Natural killer cell (primary cell): Measurements from ENCODE around the gene CYP11A1. TPM values are rescaled to one million over a fixed set of nuclear protein-coding genes. Genes with fewer than 3 reads are reported as not detected.
A peak's percentile ranks its signal among the peaks of the same experiment; 100 is the strongest.

Experiments used
- ATAC-seq, 3 donors: fragments of 150-1000 bp in 2 of 3; fragments of 200-7000 bp in 1 of 3; cut with Tn5 transposase; 1 replicate in 1 of 3; 2 replicates in 2 of 3; pipeline ENCODE4 v1.10.0; 2021; ENCODE audit warnings: mild to moderate bottlenecking in 2 of 3, moderate library complexity in 2 of 3
- DNase-seq, 2 donors: peaks; one replicate each; pipeline versions ENCODE4 v3.0.0 to v3.0.0-alpha.2; 2013 to 2021; ENCODE audit warnings: mixed read lengths in 1 of 2
- H3K27ac ChIP-seq: one replicate; pipeline ENCODE4 v1.5.1; 2013; ENCODE audit warnings: mild to moderate bottlenecking, low read length
- H3K27me3 ChIP-seq: one replicate; pipeline ENCODE4 v1.6.1; 2013; ENCODE audit warnings: low read length; ENCODE audit not compliant: control insufficient read depth, insufficient read depth
- H3K36me3 ChIP-seq: one replicate; pipeline ENCODE4 v1.6.1; 2013; ENCODE audit warnings: low read length; ENCODE audit not compliant: control insufficient read depth, insufficient read depth
- H3K4me1 ChIP-seq: one replicate; pipeline ENCODE4 v1.6.1; 2013; ENCODE audit warnings: low read length; ENCODE audit not compliant: control insufficient read depth, insufficient read depth
- H3K4me3 ChIP-seq: one replicate; pipeline ENCODE4 v1.5.1; 2013; ENCODE audit warnings: low read length
- H3K9me3 ChIP-seq: one replicate; pipeline ENCODE4 v1.6.1; 2013; ENCODE audit warnings: low read length; ENCODE audit not compliant: control insufficient read depth, insufficient read depth
- H3K27ac Mint-ChIP-seq, 2 donors: one replicate each; pipeline ENCODE4 v1.8.0; 2022; ENCODE audit warnings: mild to moderate bottlenecking in 2 of 2, mixed read lengths in 2 of 2, moderate library complexity in 1 of 2
- H3K27me3 Mint-ChIP-seq, 2 donors: one replicate each; pipeline ENCODE4 v1.8.0; 2022; ENCODE audit warnings: low read depth in 2 of 2, mixed read lengths in 2 of 2
- H3K36me3 Mint-ChIP-seq: one replicate; pipeline ENCODE4 v1.8.0; 2022; ENCODE audit warnings: mixed read lengths
- H3K4me1 Mint-ChIP-seq, 2 donors: one replicate each; pipeline ENCODE4 v1.8.0; 2022; ENCODE audit warnings: mixed read lengths in 2 of 2
- H3K4me3 Mint-ChIP-seq: one replicate; pipeline ENCODE4 v1.8.0; 2022; ENCODE audit warnings: mild to moderate bottlenecking, moderate library complexity, mixed read lengths
- H3K9me3 Mint-ChIP-seq, 2 donors: one replicate each; pipeline ENCODE4 v1.8.0; 2022; ENCODE audit warnings: mixed read lengths in 2 of 2
- WGBS: methylation state at CpG from one replicate; pipeline ENCODE4 v1.1.7; 2013; ENCODE audit warnings: missing lambda C conversion rate; ENCODE audit not compliant: insufficient coverage; 5-methylcytosine and 5-hydroxymethylcytosine counted together
- intact Hi-C: fragments of 100-400 bp; cut with micrococcal nuclease; formaldehyde crosslinking; loops from one replicate; pipeline ENCODE4 v1.14.2; 2022
- total RNA-seq, 4 donors: library from RNA; stranded (reverse); fragments of 120-200 nt in 1 of 4; gene quantifications; one replicate each; pipeline versions ENCODE4 v1.2.3 to v1.2.4, GENCODE V29; 2013 to 2022
- TF ChIP-seq, protein P1 (sequence below): fragments of 200-600 bp; IDR thresholded peaks from one replicate; pipeline ENCODE4 v1.8.0; 2022; ENCODE audit warnings: antibody characterized with exemption

Gene CYP11A1
- total RNA-seq, 3 donors from 2014 or later (not counting 1 experiment from before 2014, with no cell fraction given) = 5.1 TPM; not detected in 2

DNA sequence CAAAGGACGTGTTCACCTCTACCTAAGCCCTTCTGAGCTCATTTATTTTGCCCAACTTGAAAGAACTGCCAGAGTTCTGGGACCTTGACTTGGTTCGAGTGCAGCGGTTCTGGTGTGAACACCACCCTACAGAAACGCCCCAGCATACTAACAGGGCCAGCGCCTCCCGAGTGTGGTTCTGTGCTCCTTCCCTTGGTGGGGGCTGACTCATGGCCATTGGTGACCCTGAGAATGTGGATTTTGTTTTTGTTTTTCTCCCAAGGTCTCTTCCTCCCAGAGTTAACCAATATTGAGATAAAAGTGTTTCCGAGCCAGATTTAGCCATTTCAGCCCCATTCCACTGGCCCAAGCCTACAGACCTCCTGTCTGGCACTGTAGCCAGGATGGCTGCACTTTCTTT lies 38.4 kb upstream of the CYP11A1 start:
- H3K27me3 Mint-ChIP-seq = no peaks in the 10 kb centered on the region
- peaks cover 45% of the 10 kb centered on the region for H3K4me1 ChIP-seq
- no peaks in the 10 kb centered on the region for H3K9me3 Mint-ChIP-seq
- intact Hi-C loops = no loop called here
- no peaks in the 10 kb centered on the region for H3K9me3 ChIP-seq
- 74% methylated on average over 7 of the region's 7 CpGs for whole genome bisulfite sequencing
- peaks cover 9% of the 10 kb centered on the region for H3K36me3 ChIP-seq
- no peaks in the 10 kb centered on the region for H3K27me3 ChIP-seq
- no peak for DNase-seq
- no peak overlapping the region for H3K4me3 ChIP-seq
- H3K27ac ChIP-seq = no peak overlapping the region
- ATAC-seq = peak in 1 of 3 donors; percentile 38
- H3K27ac Mint-ChIP-seq = peak overlapping the region; percentile 51 to 67
- peaks cover 47 to 53% of the 10 kb centered on the region in 2 donors for H3K4me1 Mint-ChIP-seq
- no peaks in the 10 kb centered on the region for H3K36me3 Mint-ChIP-seq
- peak overlapping the region; percentile 53 for H3K4me3 Mint-ChIP-seq
- TF ChIP-seq, protein P1, sequence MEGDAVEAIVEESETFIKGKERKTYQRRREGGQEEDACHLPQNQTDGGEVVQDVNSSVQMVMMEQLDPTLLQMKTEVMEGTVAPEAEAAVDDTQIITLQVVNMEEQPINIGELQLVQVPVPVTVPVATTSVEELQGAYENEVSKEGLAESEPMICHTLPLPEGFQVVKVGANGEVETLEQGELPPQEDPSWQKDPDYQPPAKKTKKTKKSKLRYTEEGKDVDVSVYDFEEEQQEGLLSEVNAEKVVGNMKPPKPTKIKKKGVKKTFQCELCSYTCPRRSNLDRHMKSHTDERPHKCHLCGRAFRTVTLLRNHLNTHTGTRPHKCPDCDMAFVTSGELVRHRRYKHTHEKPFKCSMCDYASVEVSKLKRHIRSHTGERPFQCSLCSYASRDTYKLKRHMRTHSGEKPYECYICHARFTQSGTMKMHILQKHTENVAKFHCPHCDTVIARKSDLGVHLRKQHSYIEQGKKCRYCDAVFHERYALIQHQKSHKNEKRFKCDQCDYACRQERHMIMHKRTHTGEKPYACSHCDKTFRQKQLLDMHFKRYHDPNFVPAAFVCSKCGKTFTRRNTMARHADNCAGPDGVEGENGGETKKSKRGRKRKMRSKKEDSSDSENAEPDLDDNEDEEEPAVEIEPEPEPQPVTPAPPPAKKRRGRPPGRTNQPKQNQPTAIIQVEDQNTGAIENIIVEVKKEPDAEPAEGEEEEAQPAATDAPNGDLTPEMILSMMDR = no peak

DNA sequence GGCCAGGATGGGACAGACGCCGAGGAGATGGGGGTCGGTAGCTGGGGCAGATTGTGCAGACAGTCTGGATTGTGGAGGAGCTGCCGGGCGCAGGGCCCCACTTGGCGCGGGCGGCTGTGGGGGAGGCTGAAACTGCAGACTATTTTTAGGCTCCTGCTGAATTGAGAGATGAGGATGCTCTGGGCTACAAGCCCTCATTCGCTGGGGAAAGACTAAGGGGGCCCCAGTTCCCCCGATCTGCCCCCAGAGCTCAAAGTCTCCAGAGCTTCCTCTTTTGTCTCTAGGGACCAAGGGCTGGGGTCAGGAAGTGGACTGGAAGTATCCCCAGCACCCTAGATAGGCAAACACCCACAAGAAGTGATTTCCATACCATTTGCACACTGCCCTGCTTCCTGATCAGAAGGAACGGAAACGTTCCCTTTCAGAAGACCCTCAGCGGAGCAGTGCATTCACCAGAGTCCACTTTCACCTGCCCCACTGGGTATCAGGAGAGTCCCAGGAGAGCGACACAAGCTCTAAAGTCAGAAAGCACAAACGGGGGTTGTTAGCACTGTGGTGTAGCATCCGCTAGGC lies 36.6 kb upstream of the CYP11A1 start:
- no peaks in the 10 kb centered on the region for H3K27me3 Mint-ChIP-seq
- H3K4me3 Mint-ChIP-seq = no peak overlapping the region
- DNase-seq = no peak
- TF ChIP-seq, protein P1 = no peak
- Histone ChIP-seq H3K4me3 (no peak overlapping the region), H3K36me3 (no peaks in the 10 kb centered on the region), H3K27me3 (no peaks in the 10 kb centered on the region), H3K4me1 (peaks cover 62% of the 10 kb centered on the region), H3K9me3 (no peaks in the 10 kb centered on the region), H3K27ac (peak overlapping the region; percentile 31)
- intact Hi-C loops = loop anchor here (5.0 kb wide), 1 partner anchor 33 kb away; no protein-coding TSS in a partner anchor
- 43% methylated on average over 16 of the region's 16 CpGs for WGBS
- H3K36me3 Mint-ChIP-seq = no peaks in the 10 kb centered on the region
- peaks cover 51 to 67% of the 10 kb centered on the region in 2 donors for H3K4me1 Mint-ChIP-seq
- no peaks in the 10 kb centered on the region for H3K9me3 Mint-ChIP-seq
- H3K27ac Mint-ChIP-seq = peak overlapping the region; percentile 34 to 70
- no peak for ATAC-seq

DNA sequence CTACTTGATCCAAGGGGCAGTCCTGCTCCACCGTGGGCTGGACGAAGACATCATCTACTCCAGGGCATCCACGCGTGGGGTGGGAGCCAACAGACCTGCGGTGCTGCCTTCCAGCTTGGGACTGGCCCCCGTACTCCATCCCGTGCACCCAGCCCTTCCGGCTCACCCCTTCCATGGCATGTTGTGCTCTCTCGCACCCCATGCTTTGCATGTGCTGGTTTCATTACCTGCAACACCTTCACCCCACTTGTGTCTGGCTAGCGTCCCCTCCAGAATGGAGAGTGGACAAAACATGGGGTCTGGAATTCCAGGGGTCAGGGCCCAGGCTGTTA lies 36.1 kb upstream of the CYP11A1 start:
- ATAC-seq = no peak
- Histone ChIP-seq H3K4me3 (no peak overlapping the region), H3K9me3 (no peaks in the 10 kb centered on the region), H3K4me1 (peaks cover 67% of the 10 kb centered on the region), H3K27me3 (no peaks in the 10 kb centered on the region), H3K36me3 (no peaks in the 10 kb centered on the region), H3K27ac (peak overlapping the region; percentile 63)
- intact Hi-C loops = loop anchor here (5.0 kb wide), 1 partner anchor 34 kb away; no protein-coding TSS in a partner anchor
- Mint-ChIP-seq H3K36me3 (no peaks in the 10 kb centered on the region), H3K27me3 (no peaks in the 10 kb centered on the region), H3K4me3 (peak overlapping the region; percentile 47), H3K9me3 (no peaks in the 10 kb centered on the region), H3K4me1 (peaks cover 57 to 72% of the 10 kb centered on the region in 2 donors), H3K27ac (peak overlapping the region; percentile 34 to 70)
- TF ChIP-seq, protein P1 = no peak
- DNase-seq = no peak
- WGBS = 76% methylated on average over 10 of the region's 10 CpGs
